ENCODE results near the gene GNA12. TPM values are rescaled to one million over a fixed set of nuclear protein-coding genes. Genes with fewer than 3 reads are reported as not detected.
"Not testable (repeated sequence)": the region's sequence is repeated elsewhere in the genome, so short reads cannot be mapped to it uniquely, and the experiment has no call there.

Gene GNA12
- total RNA-seq, 3 donors from 2014 or later, result 21.7 to 57.7 (median 25.7) TPM

DNA sequence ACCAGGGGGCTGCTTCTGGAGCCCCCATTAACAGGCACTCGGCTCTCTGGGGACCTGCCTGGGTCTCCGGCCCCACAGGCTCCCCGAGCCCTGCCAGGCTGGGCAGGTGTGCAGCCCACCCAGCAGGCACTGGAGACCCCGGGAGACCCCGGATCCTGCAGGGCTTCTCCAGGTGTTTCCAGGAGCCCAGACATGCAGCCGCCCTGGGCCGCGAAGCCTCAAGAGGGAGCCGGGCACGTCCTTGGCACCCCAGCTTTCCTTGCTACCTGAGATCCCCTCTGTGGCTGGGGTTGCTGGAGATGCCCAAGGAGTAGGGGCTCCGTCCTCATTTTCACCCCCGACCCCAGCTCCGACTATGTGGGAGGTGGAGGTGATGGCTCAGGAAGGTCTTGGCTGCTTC is 163.9 kb downstream of the GNA12 start:
- Histone ChIP-seq H3K36me3 (ENCODE audit: low read depth) (no peaks in the 10 kb centered on the region), H3K4me3 (no peak overlapping the region), H3K4me1 (ENCODE audit: low read depth) (no peaks in the 10 kb centered on the region), H3K9me3 (no peaks in the 10 kb centered on the region)
- no peak for TF ChIP-seq CTCF (IDR thresholded peaks at IDR 0.05)
- peak in 1 of 3 donors; percentile 19 for DNase-seq
- intact Hi-C loops (cut with DNase I, micrococcal nuclease), result loop anchor here (10.0 kb wide), 2 partner anchors 205 to 235 kb away; partner anchors contain the start of gene GRIFIN (in 1 of the 2)
- ATAC-seq, result no peak

- not testable (repeated sequence) for H3K4me1 ChIP-seq (ENCODE audit: low read depth); DNase-seq; H3K9me3 ChIP-seq; H3K4me3 ChIP-seq; H3K36me3 ChIP-seq (ENCODE audit: low read depth)
- peak; percentile 52 for ATAC-seq
- intact Hi-C loops (cut with DNase I, micrococcal nuclease), result loop anchor here (10.0 kb wide), 2 partner anchors 205 to 235 kb away; partner anchors contain the start of gene GRIFIN (in 1 of the 2)
Observed at GRCh38 chr7:2679135-2680127, 164.7 kb downstream of the GNA12 start.

DNA sequence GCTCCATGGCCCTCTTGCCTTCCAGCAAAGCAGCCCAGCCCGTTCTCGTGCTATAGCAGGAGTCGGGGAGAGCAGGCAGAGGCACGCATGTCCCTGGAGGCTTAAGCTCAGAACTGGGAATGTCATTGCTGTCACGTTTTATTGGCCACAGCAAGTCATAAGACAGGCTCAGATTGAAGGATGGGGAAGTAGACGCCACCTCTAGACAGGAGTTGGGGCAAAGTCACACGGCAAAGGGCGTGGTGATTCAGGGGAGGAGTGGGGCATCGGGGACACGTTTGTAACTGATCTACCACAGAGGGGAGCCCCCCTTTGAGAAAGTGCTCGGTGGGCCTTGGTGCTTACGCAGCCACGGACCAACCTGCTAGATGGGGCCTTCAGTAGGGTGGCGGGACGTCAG is 165.7 kb downstream of the GNA12 start:
- ATAC-seq, result peak; percentile 57
- intact Hi-C loops (cut with DNase I, micrococcal nuclease); H3K36me3 ChIP-seq (ENCODE audit: low read depth); H3K4me1 ChIP-seq (ENCODE audit: low read depth); H3K9me3 ChIP-seq; H3K4me3 ChIP-seq: not testable (repeated sequence)
- peak in 1 of 3 donors; percentile 54 for DNase-seq

Other genes starting within 250 kb of the GNA12 start
- 10 to 100 TPM; 23.4 to 63.7 (median 32.1) TPM for gene TTYH3, start 212.3 kb downstream of the GNA12 start, total RNA-seq
- 1 to 10 TPM in 1 of 3 donors, under 1 TPM in 1, not detected in 1; 0.61 to 1.3 TPM for gene AMZ1, start 156.1 kb downstream of the GNA12 start, total RNA-seq
- 1 to 10 TPM; 1.6 to 3.2 (median 3.2) TPM for gene CARD11, start 199.6 kb upstream of the GNA12 start, total RNA-seq